Activated gamma-delta T cell treated with Interleukin-2 at 50 U/mL for 16 hours (primary cell): ENCODE results near the gene AFG1L.
"Not testable (repeated sequence)": the region's sequence is repeated elsewhere in the genome, so short reads cannot be mapped to it uniquely, and the experiment has no call there.

Experiments used
- DNase-seq: peaks from one replicate; pipeline ENCODE4 v3.0.0-alpha.2; 2020

Gene AFG1L

DNA sequence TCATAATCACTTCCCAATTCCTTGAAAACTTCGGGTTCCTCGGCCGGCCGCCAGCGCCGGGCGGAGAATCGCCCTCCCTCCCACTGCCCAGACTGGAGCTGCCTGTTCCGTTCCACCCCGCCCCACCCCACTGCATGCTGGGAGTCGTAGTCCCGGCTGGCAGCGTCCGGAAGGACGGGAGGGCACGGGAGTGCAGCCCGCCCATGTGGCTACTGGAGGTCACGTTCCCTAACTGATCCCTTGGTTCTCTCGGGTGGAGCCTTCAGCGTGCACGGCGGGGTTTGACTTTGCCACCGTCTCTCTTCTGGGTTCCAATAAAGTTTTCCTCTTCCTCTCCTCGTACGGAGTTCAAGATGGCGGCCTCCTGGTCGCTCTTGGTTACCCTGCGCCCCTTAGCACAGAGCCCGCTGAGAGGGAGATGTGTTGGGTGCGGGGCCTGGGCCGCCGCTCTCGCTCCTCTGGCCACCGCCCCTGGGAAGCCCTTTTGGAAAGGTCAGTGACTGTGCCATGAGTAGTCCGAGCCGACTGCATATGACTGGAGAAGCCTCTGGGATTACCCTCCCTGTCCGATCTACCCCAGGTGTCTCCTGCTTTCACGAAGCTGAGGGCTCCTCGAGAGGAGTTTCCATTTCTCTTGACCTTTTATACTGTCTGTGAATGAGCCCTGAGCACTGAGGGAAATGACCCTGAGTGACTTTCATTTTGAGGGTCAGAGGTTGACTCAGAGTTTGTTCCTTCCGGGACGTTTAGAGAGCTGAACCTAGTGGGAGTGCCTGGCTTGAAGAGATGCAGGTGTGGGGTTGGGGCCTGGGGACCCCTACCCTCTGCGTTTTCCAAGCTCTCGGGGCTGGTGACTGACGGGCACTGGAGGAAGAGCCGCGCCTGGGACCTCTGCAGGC is at the start of gene AFG1L:
TSS of gene AFG1L (plus strand) at position 328 of the 899 bp plus-strand sequence. CDS start at position 354, 26 bp downstream.
- peak; percentile 84 for DNase-seq

DNA sequence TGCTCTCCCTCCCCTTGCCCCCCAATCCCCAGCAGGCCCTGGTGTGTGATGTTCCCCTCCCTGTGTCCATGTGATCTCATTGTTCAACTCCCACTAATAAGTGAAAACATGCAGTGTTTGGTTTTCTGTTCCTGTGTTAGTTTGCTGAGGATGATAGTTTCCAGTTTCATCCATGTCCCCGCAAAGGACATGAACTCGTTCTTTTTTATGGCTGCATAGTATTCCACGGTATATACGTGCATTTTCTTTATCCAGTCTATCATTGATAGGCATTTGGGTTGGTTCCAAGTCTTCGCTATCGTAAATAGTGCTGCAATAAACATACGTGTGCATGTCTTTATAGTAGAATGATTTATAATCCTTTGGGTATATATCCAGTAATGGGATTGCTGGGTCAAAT is 49.8 kb upstream of the AFG1L start:
- not testable (repeated sequence) for DNase-seq

DNA sequence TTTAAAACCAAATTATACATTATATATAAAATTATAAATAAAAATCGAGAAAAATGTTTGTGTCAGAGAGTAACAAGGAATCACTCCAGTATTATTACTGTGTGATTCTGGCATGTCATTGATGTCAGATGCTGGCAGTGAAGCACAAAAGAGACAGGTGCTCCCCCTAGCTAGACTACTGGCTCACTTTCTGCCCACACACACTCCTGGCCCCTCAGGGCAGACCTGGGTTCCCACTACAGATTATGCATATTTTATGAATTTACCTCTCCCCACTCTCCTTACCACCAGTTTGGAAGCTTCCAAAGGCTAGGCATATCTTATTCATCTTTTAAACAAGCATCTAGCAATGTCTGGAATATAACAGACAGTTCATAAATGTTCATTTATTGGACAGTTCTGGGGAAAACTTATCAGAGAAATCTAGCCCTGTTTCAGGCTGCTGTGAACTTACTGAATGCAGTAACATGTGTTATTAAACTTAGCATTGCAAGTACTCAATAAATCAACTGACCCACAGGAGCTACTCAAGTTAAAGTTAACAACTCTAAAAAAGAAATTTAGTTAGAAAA is 46.8 kb upstream of the AFG1L start:
- DNase-seq = no peak

DNA sequence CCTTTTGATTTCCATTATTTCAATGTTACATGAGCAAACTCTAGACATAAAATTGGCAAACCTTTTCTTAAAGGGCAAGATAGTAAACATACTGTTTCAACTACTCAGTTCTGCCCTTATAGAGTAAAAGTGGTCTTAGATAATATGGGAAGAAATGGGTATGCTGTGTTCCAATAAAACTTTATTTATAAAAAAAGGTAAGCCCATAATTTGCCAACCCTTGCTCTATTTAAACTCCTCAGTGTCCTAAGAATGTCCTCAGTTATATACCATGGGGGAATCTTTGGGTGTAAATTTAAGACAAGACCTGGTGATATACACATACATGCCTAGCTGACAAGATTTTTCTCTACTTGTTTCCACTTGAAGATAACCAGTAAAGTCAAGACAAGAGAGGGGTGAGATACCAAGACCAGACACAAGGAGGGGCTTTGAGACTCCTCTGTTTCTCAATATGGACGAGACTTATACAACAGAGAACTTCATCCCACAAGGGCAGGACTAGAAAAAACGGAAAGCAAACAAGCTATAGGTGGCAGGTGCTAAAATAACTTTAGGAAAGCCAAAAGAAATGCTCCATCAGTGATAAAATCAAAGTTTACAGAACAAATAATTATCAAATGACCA is 44.5 kb upstream of the AFG1L start:
- no peak for DNase-seq

DNA sequence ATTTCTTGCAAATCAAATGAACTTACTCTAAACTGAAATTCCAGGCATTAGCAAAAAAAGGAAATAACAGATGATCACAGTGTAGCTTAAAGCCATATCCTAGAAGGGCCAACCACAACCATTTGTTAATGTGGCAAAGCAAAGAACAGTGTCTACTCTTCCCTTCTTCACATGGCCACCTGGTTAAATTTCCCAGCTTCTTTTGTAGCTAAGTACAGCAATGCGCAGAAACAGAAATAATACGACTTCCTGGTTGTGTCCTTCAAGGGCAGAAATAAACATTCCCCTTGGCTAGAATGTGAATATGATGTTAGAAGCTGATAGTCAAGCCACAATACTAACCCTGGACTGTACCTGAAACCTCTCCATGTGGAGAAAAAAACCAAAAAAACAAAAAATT is 43.6 kb upstream of the AFG1L start:
- DNase-seq = no peak

DNA sequence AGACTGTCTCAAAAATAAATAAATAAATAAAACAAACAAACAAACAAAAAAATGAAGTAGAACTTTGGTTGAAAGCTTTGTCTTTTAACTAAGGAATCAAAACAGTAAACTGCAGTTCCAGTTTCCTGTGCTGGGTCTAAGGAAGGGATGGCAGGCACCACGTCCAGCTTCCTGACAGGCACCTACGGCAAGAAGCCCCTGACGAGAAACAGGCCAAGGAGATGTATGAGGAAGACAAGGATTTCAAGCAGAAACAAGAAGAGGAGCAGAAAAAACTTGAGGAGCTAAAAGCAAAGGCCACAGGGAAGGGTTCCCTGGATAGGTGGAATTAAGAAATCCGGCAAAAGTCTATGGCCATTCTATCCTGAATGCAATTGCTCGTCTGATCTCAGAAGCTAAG is 42.8 kb upstream of the AFG1L start:
- no peak for DNase-seq

DNA sequence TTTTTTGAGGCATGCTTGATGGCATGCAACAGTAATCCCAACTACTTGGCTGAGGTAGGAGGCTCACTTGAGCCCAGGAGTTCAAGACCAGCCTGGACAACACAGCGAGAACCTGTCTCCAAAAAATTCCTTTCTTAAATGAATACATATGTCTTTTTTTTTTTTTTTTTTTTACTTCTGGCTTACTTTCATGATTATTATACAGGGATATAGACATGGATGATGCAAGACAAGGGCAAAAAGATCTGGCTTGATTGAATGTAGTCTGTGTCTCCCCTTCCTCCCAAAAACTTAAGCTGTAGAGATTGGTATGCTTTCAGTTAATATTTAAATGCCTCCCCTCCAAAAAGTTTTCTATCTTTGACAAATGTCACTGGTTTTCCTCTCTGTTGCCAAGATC is 41.6 kb upstream of the AFG1L start:
- DNase-seq = no peak

DNA sequence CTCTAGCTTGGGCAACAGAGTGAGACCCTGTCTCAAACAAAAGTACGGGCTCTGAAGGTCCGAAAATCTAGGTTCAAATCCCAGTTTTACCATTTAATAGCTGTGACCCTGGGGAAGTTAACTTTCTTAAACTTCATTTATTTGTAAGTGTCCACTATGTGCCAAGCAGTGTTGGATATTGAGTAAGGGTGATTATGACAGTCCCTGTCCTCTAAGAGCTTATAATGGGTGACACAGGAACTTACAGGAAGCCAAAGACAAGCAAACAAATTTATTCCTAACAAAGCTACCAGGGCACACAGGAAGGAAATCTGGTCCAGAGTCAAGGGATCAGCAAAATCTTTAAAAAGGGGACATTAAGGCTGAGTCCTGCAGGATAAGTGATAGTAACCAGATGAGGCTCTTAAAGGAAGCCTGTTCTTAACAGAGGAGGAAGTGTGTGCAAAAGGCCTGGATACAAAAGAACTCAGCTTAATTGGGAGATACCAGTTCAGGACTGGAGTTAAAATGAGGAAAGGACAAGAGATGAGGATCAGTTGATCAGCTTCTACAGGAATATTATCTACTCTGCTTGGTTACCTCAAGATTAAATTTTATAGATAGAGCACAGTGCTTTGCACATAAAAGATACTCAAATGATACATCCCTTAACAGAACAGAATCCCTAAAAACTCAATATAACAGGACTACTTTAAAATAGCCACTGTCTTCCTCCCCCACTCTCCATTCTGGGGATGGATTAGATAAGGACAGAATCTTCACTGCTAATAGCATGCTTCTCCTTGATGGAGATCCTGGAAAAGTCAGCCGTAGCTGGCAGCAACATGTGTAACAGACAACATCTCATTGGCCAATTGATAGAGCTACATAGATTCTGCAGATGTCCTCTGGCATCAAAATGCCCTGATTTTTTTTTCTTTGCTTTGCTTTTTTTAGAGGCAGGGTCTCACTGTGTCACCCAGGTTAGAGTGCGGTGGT is 40.1 kb upstream of the AFG1L start:
- no peak for DNase-seq

DNA sequence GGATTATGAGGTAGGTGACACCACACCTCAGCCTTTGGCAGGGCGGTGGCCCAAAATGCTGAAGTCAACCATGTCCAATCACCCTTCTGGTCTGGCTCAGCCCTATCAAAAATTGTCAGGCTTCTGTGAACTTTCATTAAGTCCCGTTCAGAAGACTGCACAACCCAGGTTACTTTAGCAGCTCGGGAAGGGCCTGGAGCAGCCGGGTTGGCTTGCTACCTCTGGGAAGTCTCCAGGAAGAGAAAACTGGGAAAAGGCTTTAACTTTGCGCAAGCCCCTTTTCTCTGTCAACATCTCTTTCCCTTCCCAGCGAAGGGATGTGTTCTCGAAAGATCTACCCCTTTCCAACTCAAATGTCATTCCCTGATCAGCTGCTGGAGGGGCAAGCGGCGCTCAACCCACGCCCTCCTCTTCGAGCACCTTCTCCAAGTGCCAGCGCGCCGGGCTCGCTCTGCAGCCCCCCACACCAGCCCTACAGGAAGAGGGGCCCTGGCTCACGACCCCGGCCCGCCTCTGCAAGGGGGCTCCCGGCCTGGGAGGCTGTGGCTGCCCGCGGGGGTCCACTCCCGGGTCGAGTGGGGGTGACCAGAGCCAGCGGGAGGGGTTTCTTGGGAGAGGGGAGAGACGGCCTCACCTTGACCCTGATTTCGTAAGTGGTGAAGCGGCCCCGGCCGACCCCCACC is 34.6 kb upstream of the AFG1L start:
- peak; percentile 12 for DNase-seq

DNA sequence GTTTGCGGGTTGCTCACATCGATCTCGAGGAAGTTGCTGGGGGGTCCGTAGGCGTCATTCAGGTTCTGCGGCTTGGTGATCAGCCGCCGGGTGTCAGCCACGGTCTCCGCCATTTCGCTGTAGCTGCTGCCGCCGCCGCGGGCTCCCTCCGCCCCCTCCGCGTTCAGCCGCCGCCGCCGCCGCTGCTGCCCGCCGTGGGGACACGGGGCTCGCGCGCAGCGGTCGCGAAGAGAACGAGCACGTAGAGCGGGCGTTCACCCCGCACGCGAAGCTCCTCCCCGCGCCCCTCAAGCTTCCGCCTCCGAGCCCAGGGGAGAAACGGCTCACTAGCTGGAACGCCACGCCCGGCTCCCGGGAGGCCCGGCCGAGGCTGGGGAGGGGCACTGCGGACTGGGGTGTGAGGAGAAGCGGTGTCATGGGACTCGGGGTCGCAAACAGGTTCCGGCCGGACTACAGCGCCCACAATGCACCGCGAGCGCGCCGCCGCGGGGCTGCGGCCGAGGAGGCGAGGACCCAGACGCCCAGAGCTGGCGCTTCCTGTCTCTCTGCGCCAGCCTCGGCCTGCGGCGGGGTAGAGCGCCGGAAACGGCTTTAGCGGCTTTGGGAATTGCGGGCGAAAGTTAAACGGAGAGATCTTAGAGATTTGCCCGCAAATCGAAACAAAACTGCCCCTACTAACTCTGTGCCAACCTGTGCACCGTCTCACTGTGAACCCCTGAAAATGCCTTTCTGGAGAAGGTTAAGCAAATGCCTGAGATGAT is 33.9 kb upstream of the AFG1L start, which contains the start of gene SNX3:
TSS of gene SNX3 (minus strand) at position 232 of the 761 bp plus-strand sequence. CDS start at position 113, 119 bp downstream.
- DNase-seq = peak; percentile 81

DNA sequence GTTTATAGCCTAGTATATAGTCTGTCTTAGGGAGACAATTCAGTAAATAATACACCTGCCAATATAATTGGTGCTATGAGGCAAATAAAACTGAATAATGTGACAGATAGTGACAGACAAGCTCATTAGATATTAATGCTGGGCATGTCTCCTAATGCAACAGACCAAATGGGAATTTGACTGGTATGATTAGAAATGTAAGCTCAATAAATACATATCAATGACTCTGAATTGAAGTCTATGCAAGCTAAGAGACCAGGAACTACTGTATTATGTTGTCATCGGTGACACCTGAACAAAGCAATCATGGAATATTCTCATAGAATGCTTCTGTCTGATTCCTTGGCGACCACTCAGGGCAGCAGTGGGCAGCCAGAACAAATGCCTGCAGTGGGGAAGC is 31.5 kb upstream of the AFG1L start:
- no peak for DNase-seq

DNA sequence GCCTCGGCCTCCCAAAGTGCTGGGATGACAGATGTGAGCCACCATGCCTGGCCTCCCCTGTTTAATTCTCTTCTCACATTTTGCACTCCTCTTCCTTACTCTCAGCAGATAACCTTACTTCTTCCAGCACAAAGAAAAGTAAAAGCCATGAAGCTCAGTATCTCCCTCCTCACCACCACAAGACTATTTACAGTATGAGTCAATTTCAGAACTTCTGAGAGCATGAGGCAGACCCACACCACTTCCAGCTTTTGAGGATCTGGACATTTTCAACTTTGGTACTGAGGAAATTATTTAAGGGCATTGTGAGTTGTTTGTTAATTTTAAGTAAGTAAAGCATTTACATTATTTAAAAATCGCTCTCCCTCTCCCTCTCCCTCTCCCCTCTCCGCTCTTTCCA is 26.0 kb upstream of the AFG1L start:
- no peak for DNase-seq

DNA sequence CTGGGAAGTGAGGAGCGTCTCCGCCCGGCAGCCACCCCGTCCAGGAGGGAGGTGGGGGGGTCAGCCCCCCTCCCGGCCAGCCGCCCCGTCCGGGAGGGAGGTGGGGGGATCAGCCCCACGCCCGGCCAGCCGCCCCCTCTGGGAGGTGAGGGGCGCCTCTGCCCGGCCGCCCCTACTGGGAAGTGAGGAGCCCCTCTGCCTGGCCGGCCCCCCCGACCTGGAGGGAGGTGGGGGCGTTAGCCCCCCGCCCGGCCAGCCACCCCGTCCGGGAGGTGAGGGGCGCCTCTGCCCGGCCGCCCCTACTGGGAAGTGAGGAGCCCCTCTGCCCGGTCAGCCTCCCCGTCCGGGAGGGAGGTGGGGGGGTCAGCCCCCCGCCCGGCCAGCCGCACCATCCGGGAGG is 24.9 kb upstream of the AFG1L start:
- not testable (repeated sequence) for DNase-seq

DNA sequence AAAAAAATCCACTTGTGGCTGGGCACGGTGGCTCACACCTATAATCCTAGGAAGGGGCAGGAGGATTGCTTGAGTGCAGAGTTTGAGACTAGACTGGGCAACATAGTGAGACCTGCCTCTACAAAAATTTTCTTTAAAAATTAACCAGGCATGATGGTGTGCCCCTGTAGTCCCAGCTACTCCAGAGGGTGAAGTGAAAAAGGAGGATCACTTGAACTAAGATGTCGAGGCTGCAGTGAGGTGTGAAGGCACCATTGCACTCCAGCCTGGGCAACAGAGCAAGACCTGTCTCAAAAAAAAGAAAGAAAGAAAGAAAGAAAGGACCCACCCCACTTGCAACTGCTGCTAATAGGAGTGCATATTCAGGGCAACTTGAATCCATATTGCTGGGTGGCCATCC is 20.3 kb upstream of the AFG1L start:
- no peak for DNase-seq

DNA sequence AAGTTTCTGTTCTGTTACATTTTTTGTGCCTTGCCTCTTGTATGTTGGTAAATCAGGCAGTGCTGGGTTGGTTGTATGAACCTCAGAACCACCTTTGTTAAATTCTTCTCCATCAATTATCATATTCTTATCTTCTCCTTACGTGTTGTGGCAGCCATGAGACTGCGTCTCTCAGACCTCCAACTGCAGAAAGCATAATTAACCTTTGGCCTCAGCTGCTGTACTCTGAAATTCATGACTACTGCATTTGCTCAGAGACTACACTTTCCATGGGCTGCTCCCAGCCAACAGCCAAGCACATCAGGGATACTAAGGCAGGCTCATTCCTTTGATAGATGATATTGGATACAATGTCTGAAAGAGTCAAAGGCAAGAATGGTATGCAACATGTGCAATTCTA is 18.9 kb upstream of the AFG1L start:
- DNase-seq = no peak

DNA sequence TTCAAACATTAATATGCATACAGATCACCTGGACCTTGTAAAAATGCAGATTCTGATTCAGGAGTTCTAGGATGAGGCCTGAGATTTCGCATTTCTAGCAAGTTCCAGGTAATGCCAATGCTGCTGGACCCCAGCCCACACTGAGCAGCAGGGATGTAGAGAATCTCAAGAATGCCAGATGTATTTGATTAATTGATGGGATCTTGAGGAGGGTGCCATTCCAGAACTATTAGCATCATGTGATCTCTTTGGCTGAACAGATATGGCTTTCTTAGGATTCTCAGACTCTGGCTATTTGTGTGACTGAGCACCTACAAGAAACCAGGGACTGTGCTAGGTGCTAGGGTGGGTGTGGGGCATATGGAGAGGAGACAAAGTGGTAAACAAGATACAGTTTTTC is 17.6 kb upstream of the AFG1L start:
- DNase-seq = no peak

DNA sequence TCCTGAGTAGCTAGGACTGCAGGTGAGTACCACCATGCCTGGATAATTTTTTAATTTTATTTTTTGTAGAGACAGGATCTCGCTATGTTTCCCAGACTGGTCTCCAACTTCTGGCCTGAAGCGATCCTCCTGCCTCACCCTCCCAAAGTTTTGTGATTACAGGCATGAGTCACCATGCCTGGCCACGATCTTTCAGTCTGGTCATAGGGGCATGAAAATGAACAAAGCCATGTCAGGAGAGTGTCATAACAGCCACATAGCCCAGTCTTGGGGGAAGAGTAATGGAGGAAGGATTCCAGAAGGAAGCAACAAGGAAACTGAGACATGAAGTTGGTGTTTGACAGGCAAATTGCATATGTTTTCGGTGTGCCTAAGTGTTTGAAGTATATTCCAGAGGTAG is 17.0 kb upstream of the AFG1L start:
- no peak for DNase-seq

DNA sequence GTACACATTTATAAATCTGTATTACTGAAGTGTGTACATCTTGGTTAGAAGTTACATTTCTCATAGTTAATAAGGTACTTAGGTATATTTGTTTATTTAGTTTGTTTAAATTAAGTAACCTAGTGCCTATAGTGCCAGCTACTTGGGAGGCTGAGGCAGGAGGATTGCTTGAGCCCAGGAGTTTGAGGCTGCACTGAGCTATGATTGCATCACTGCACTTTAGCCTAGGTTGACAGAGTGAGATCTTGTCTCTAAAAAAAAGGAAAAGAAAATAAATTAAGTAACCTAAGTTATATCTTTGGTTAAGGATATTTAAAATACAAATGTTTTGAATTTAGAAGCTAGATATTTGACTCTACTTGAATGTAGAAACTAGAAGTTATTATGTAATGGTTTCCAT is 9.5 kb upstream of the AFG1L start:
- DNase-seq = no peak

DNA sequence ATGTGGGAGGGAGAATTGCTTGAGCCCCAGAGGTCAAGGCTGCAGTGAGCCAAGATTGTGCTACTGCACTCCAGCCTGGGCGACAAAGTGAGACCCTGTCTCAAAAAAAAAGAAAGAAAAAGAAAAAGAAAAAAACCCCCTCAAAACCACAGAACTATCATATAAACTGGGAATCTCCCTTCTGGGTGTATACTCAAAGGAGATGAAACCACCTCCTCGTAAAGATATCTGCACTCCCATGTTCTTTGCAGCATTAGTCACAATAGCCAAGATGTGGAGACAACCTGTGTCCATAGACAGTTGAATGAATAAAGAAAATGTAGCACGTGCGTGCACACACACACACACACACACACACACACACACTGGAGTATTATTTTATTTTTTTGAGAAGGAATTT is 8.5 kb upstream of the AFG1L start:
- no peak for DNase-seq

DNA sequence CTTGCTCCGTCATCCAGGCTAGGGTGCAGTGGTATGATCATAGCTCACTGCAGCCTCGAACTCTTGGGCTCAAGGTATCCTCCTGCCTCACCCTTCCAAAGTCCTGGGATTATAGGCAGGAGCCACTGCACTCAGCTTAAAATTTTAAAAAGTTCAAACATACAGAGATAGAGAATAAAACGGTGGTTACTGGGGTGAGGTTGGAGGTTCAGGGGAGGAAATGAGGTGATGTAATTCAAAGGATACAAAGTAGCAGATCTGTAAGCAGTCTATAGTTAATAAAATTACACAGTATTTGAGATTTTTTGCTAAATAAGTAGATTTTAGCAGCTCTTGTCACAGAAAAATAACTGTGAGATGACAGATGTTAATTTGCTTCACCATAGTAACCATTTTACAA is 7.5 kb upstream of the AFG1L start:
- DNase-seq = no peak

DNA sequence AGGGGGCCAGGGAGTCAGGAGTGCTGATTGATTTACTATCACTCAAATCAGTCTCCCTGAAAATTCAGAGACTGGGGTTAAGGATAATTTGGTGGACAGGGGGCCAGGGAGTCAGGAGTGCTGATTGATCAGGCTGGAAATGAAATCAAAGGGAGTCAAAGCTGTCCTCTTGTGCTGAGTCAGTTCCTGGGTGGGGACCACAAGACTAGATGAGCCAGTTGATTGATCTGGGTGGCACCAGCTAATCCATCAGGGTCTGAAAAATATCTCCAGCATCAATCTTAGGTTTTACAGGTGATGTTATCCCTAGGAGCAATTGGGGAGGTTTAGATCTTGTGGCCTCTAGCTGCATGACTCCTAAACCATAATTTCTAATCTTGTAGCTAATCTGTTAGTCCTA is 6.1 kb upstream of the AFG1L start:
- DNase-seq = no peak
